K562 (cell line): ENCODE data around the gene PDE8B. TPM values are rescaled to one million over a fixed set of nuclear protein-coding genes. Genes with fewer than 3 reads are reported as not detected.

Source experiments
- ATAC-seq: fragments of 200-7000 bp; cut with Tn5 transposase; 3 replicates; pipeline ENCODE4 v1.9.1; 2020; ENCODE audit warnings: moderate library complexity
- BruUV-seq: library from RNA; stranded (reverse); fragments of 400-500 nt; replicated peaks from 2 replicates; lab custom pipeline; 2021; lab: Mats Ljungman, UMichigan
- CTCF ChIA-PET: fragments of 300-600 bp; formaldehyde crosslinking; extraction: SDS; loops from one replicate; lab custom pipeline; 2021; ENCODE audit warnings: low intra/inter-chr PET ratio; lab: Yijun Ruan, JAX
- POLR2A ChIA-PET: fragments of 300-600, 350-650 bp; sonication (Branson Sonifier 250); formaldehyde crosslinking; extraction: SDS; loops from one replicate; lab custom pipeline; 2021; ENCODE audit warnings: antibody characterized with exemption, inconsistent platforms; lab: Yijun Ruan, JAX
- DNase-seq, 4 experiments: peaks; one replicate each; pipeline versions ENCODE4 v3.0.0 to v3.0.0-alpha.2; 2011 to 2018; ENCODE audit warnings: low spot score in 3 of 4, mixed read lengths in 3 of 4; ENCODE audit errors: extremely low read depth in 1 of 4
- FAIRE-seq: peaks from 2 replicates; lab custom pipeline; 2011; peaks lifted over from hg19 to GRCh38; lab: Jason Lieb, UNC
- H2AFZ ChIP-seq: 2 replicates; pipeline ENCODE4 v1.6.0; 2011; ENCODE audit warnings: low read depth, low read length, control low read depth, inconsistent platforms
- H3K27ac ChIP-seq: fragments of 200-600 bp; 3 replicates; pipeline ENCODE4 v1.8.0; 2011; ENCODE audit warnings: low read depth, mild to moderate bottlenecking, control low read depth, inconsistent platforms, low read length, moderate library complexity, mixed read lengths; ENCODE audit errors: extremely low read depth
- H3K27me3 ChIP-seq, 2 experiments: fragments of 300-600 bp in 1 of 2; 2 replicates in 1 of 2; 3 replicates in 1 of 2; pipeline versions ENCODE4 v1.6.0 to v1.8.0; 2011; ENCODE audit warnings: inconsistent platforms in 2 of 2, low read length in 2 of 2, mild to moderate bottlenecking in 1 of 2, mixed read lengths in 1 of 2, moderate library complexity in 1 of 2; ENCODE audit not compliant: control insufficient read depth in 2 of 2, insufficient read depth in 2 of 2
- H3K36me3 ChIP-seq: fragments of 300-600 bp; 3 replicates; pipeline ENCODE4 v1.8.0; 2011; ENCODE audit warnings: mild to moderate bottlenecking, low read length, inconsistent platforms; ENCODE audit not compliant: control insufficient read depth, insufficient read depth
- H3K4me1 ChIP-seq, 2 experiments: fragments of 200-600 bp in 1 of 2; replicated peaks in 1 of 2; 2 replicates in 1 of 2; 3 replicates in 1 of 2; pipeline versions ENCODE4 v1.5.1 to v1.8.0; 2011; ENCODE audit warnings: inconsistent platforms in 2 of 2, low read length in 2 of 2, mild to moderate bottlenecking in 1 of 2, mixed read lengths in 1 of 2, moderate library complexity in 1 of 2; ENCODE audit not compliant: control insufficient read depth in 2 of 2, insufficient read depth in 2 of 2
- H3K4me2 ChIP-seq: 2 replicates; pipeline ENCODE4 v1.6.1; 2011; ENCODE audit warnings: low read length, control low read depth, inconsistent platforms, mixed read lengths; ENCODE audit not compliant: insufficient read depth
- H3K4me3 ChIP-seq: fragments of 200-600 bp; sonication (generic), shearing (Covaris generic); 2 replicates; pipeline ENCODE4 v1.5.1; 2016; ENCODE audit warnings: control low read depth, inconsistent platforms
- H3K79me2 ChIP-seq: fragments of 200-600 bp; 3 replicates; pipeline ENCODE4 v1.8.0; 2011; ENCODE audit warnings: low read length, inconsistent platforms; ENCODE audit not compliant: control insufficient read depth, insufficient read depth
- H3K9ac ChIP-seq, 2 experiments: 2 replicates each; pipeline versions ENCODE4 v1.6.0 to v1.6.1; 2011; ENCODE audit warnings: low read depth in 2 of 2, low read length in 2 of 2, control low read depth in 1 of 2, inconsistent platforms in 1 of 2, mild to moderate bottlenecking in 1 of 2, mixed read lengths in 1 of 2; ENCODE audit not compliant: insufficient read depth in 1 of 2
- H3K9me1 ChIP-seq: one replicate; pipeline ENCODE4 v1.6.0; 2011; ENCODE audit warnings: inconsistent platforms, mild to moderate bottlenecking, low read length, moderate library complexity; ENCODE audit not compliant: control insufficient read depth, insufficient read depth
- H3K9me3 ChIP-seq: replicated peaks from 2 replicates; pipeline ENCODE4 v1.5.1; 2011; ENCODE audit warnings: low read depth, low read length, inconsistent platforms; ENCODE audit not compliant: control insufficient read depth, insufficient read depth
- H4K20me1 ChIP-seq: replicated peaks from 2 replicates; pipeline ENCODE4 v1.6.1; 2011; ENCODE audit warnings: low read length, inconsistent platforms, mixed read lengths; ENCODE audit not compliant: control insufficient read depth, insufficient read depth
- WGBS: fragments of 100-300 bp; shearing (Covaris generic); methylation state at CpG from one replicate; pipeline ENCODE4 v1.1.6; 2016; ENCODE audit warnings: low coverage, mixed read lengths; ENCODE audit not compliant: insufficient coverage; ENCODE audit errors: missing lambda C conversion rate; 5-methylcytosine and 5-hydroxymethylcytosine counted together
- in situ Hi-C: fragments of 300-500 bp; cut with MboI; formaldehyde crosslinking; loops from 4 replicates; pipeline ENCODE4 v1.15.0; 2018; ENCODE audit warnings: inconsistent platforms, mixed read lengths
- intact Hi-C: fragments of 100-400 bp; cut with micrococcal nuclease; formaldehyde crosslinking; loops from 2 replicates; pipeline ENCODE4 v1.14.2; 2022
- polyA plus RNA-seq, 8 experiments: library from polyadenylated mRNA; depleted of rRNA in 4 of 8; stranded (reverse) in 5 of 8; unstranded in 3 of 8; fragments of >200 nt; fragmentation: Nextera tagmentation in 2 of 8; fragmentation: Illumina TruSeq in 1 of 8; extraction: Ambion mirVana in 2 of 8; extraction: Trizol in 1 of 8; gene quantifications; 2 replicates each; pipeline versions ENCODE4 v1.2.1 to v1.2.3, GENCODE V29; 2011 to 2014; ENCODE audit warnings: inconsistent platforms in 1 of 8, missing spikeins in 1 of 8
- total RNA-seq, 7 experiments: library from RNA; depleted of rRNA in 6 of 7; stranded (reverse); fragments of >200 nt in 6 of 7; fragmentation: Illumina TruSeq in 2 of 7; extraction: Trizol in 2 of 7; gene quantifications; 2 replicates each; pipeline versions ENCODE4 v1.2.1 to v1.2.3, GENCODE V29; 2011 to 2021; ENCODE audit warnings: low replicate concordance in 1 of 7
- TF ChIP-seq, protein P1 (sequence below): fragments of 450-650 bp; IDR thresholded peaks from 2 replicates; pipeline ENCODE4 v1.6.1; 2017; ENCODE audit warnings: antibody characterized with exemption

The PDE8B gene
- total and polyA plus RNA-seq, 9 of the 15 experiments (the other 6 are each of a cell fraction or from before 2014, with no cell fraction given) = 0.15 to 0.28 TPM; not detected in 7

DNA sequence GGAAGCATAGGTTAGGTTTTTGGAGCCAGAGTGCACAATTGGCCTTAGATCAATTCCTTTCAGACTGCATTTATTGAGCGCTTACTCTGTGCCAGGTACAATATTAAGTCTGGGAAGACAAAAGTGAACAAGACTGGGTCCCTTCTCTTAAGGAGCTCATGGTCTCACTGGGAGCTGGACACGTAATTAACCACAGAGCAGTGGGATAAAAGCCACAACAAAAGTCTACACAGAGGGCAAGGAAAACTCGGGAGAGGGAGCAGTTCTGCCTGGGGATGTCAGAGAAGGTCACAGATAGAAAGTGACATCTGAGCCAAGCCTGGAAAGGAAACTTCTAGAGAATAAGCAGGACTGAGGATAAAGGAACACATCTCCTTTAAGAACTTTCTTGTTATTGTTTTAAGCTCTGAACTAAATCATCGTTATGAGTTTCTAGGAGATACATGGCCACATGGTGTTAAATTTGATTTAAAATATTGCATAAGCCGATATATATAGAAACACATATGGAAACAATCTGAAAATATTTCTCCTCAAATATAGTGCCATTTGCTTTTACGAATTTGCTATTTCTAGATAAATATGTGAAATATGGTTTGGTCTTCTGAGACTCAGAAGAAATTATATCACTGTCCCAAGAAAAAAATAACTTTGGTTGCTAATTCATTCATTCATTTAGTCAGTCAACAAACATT lies 40.1 kb upstream of the PDE8B start:
- Histone ChIP-seq H3K27ac (no peak overlapping the region), H3K9me3 (no peaks in the 10 kb centered on the region), H3K4me3 (no peak overlapping the region), H4K20me1 (no peaks in the 10 kb centered on the region), H3K4me2 (no peak overlapping the region), H3K27me3 (peaks cover 2 to 29% of the 10 kb centered on the region in 2 experiments; a peak in 3 of 5 replicates), H3K36me3 (no peaks in the 10 kb centered on the region), H3K9me1 (no peaks in the 10 kb centered on the region), H2AFZ (no peak overlapping the region), H3K9ac (no peak overlapping the region), H3K4me1 (peaks cover 4 to 5% of the 10 kb centered on the region in 2 experiments; a peak in 2 of 5 replicates), H3K79me2 (no peaks in the 10 kb centered on the region)
- ATAC-seq (no peak), FAIRE-seq (no peak), DNase-seq (no peak)
- BruUV-seq = no TSS peak
- in situ Hi-C loops = no loop called here
- ChIA-PET POLR2A (interaction anchor here (0.7 to 1.8 kb wide), 2 partner anchors 11 to 14 kb away, joined by 3 read pairs; no protein-coding TSS in a partner anchor), CTCF (no interaction called here)
- intact Hi-C loops = no loop called here
- TF ChIP-seq, protein P1, sequence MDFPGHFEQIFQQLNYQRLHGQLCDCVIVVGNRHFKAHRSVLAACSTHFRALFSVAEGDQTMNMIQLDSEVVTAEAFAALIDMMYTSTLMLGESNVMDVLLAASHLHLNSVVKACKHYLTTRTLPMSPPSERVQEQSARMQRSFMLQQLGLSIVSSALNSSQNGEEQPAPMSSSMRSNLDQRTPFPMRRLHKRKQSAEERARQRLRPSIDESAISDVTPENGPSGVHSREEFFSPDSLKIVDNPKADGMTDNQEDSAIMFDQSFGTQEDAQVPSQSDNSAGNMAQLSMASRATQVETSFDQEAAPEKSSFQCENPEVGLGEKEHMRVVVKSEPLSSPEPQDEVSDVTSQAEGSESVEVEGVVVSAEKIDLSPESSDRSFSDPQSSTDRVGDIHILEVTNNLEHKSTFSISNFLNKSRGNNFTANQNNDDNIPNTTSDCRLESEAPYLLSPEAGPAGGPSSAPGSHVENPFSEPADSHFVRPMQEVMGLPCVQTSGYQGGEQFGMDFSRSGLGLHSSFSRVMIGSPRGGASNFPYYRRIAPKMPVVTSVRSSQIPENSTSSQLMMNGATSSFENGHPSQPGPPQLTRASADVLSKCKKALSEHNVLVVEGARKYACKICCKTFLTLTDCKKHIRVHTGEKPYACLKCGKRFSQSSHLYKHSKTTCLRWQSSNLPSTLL = no peak
- WGBS = 0% methylated on average over 6 of the region's 6 CpGs
